ENCODE measurements around the gene KNL1.

KNL1 gene

GRCh38 chr15:40593588-40594428 lies at the start of gene KNL1:
KNL1 (plus strand) TSS chr15:40594249; CDS start chr15:40602932, 8,683 bp downstream.
- Mint-ChIP-seq H3K9me3 (no peaks in the 10 kb centered on the region), H3K27ac (peak within 1 kb of the TSS; percentile 97), H3K4me1 (peaks cover 41% of the 10 kb centered on the region), H3K27me3 (peaks cover 4% of the 10 kb centered on the region), H3K36me3 (peaks cover 9% of the 10 kb centered on the region), H3K4me3 (peak within 1 kb of the TSS; percentile 94)
- DNase-seq, result peak; percentile 92
- CTCF ChIA-PET, result interaction anchor here (1.2 kb wide), 1 partner anchor 74 kb away, joined by 6 read pairs; no protein-coding TSS in a partner anchor

- no peak for DNase-seq
- Mint-ChIP-seq H3K36me3 (peaks cover 9% of the 10 kb centered on the region), H3K4me3 (no peak overlapping the region), H3K9me3 (no peaks in the 10 kb centered on the region), H3K4me1 (peaks cover 4% of the 10 kb centered on the region), H3K27me3 (no peaks in the 10 kb centered on the region), H3K27ac (no peak overlapping the region)
- CTCF ChIA-PET, result no interaction called here
Observed at GRCh38 chr15:40545457-40545856, 48.6 kb upstream of the KNL1 start.

GRCh38 chr15:40548610-40549009 lies 45.4 kb upstream of the KNL1 start:
- CTCF ChIA-PET, result no interaction called here
- Mint-ChIP-seq H3K27ac (no peak overlapping the region), H3K27me3 (no peaks in the 10 kb centered on the region), H3K4me3 (no peak overlapping the region), H3K9me3 (no peaks in the 10 kb centered on the region), H3K4me1 (peaks cover 4% of the 10 kb centered on the region), H3K36me3 (peaks cover 19% of the 10 kb centered on the region)
- DNase-seq, result no peak

- Mint-ChIP-seq H3K27me3 (no peaks in the 10 kb centered on the region), H3K36me3 (peaks cover 24% of the 10 kb centered on the region), H3K4me3 (no peak overlapping the region), H3K9me3 (no peaks in the 10 kb centered on the region), H3K4me1 (no peaks in the 10 kb centered on the region), H3K27ac (no peak overlapping the region)
- CTCF ChIA-PET, result no interaction called here
- no peak for DNase-seq
Observed at GRCh38 chr15:40549894-40550293, 44.2 kb upstream of the KNL1 start.

GRCh38 chr15:40550341-40551037 lies 43.6 kb upstream of the KNL1 start:
- no peak overlapping the region for H3K4me3 Mint-ChIP-seq
- no peak overlapping the region for H3K27ac Mint-ChIP-seq
- no peaks in the 10 kb centered on the region for H3K9me3 Mint-ChIP-seq
- no peaks in the 10 kb centered on the region for H3K4me1 Mint-ChIP-seq
- no peak for DNase-seq
- no peaks in the 10 kb centered on the region for H3K27me3 Mint-ChIP-seq
- peaks cover 30% of the 10 kb centered on the region for H3K36me3 Mint-ChIP-seq
- CTCF ChIA-PET, result interaction anchor here (0.7 kb wide), 1 partner anchor 151 kb away, joined by 3 read pairs; no protein-coding TSS in a partner anchor

GRCh38 chr15:40554161-40554525 lies 39.9 kb upstream of the KNL1 start:
- peaks cover 4% of the 10 kb centered on the region for H3K4me1 Mint-ChIP-seq
- CTCF ChIA-PET, result no interaction called here
- no peaks in the 10 kb centered on the region for H3K9me3 Mint-ChIP-seq
- H3K36me3 Mint-ChIP-seq, result peaks cover 49% of the 10 kb centered on the region
- H3K4me3 Mint-ChIP-seq, result no peak overlapping the region
- H3K27me3 Mint-ChIP-seq, result no peaks in the 10 kb centered on the region
- DNase-seq, result no peak
- H3K27ac Mint-ChIP-seq, result no peak overlapping the region

- Mint-ChIP-seq H3K36me3 (peaks cover 48% of the 10 kb centered on the region), H3K9me3 (no peaks in the 10 kb centered on the region)
Observed at GRCh38 chr15:40555876-40556275, 38.2 kb upstream of the KNL1 start.

GRCh38 chr15:40558952-40559742 lies 34.9 kb upstream of the KNL1 start:
- peaks cover 34% of the 10 kb centered on the region for H3K4me1 Mint-ChIP-seq
- DNase-seq, result no peak
- CTCF ChIA-PET, result no interaction called here
- no peaks in the 10 kb centered on the region for H3K9me3 Mint-ChIP-seq
- peaks cover 44% of the 10 kb centered on the region for H3K36me3 Mint-ChIP-seq
- no peak overlapping the region for H3K4me3 Mint-ChIP-seq
- no peak overlapping the region for H3K27ac Mint-ChIP-seq
- H3K27me3 Mint-ChIP-seq, result no peaks in the 10 kb centered on the region

More at GRCh38 chr15:40555876-40556275, 38.2 kb upstream of the KNL1 start:
- peaks cover 14% of the 10 kb centered on the region for H3K4me1 Mint-ChIP-seq
- DNase-seq, result no peak
- no peaks in the 10 kb centered on the region for H3K27me3 Mint-ChIP-seq
- H3K4me3 Mint-ChIP-seq, result no peak overlapping the region
- CTCF ChIA-PET, result no interaction called here
- H3K27ac Mint-ChIP-seq, result no peak overlapping the region

- no peak for DNase-seq
- Mint-ChIP-seq H3K27me3 (peaks cover 18% of the 10 kb centered on the region), H3K4me3 (peak overlapping the region; percentile 18), H3K4me1 (peaks cover 57% of the 10 kb centered on the region), H3K9me3 (no peaks in the 10 kb centered on the region), H3K27ac (no peak overlapping the region), H3K36me3 (peaks cover 17% of the 10 kb centered on the region)
- CTCF ChIA-PET, result no interaction called here
Observed at GRCh38 chr15:40562691-40563090, 31.4 kb upstream of the KNL1 start.

GRCh38 chr15:40563426-40563825 lies 30.6 kb upstream of the KNL1 start:
- no peak for DNase-seq
- Mint-ChIP-seq H3K4me1 (peaks cover 59% of the 10 kb centered on the region), H3K27ac (no peak overlapping the region), H3K9me3 (no peaks in the 10 kb centered on the region), H3K36me3 (peaks cover 15% of the 10 kb centered on the region), H3K4me3 (peak overlapping the region; percentile 57), H3K27me3 (peaks cover 18% of the 10 kb centered on the region)
- CTCF ChIA-PET, result no interaction called here

GRCh38 chr15:40564591-40565332 lies 29.3 kb upstream of the KNL1 start, which contains the start of gene CCDC32:
CCDC32 (minus strand) TSS chr15:40565042; CDS start chr15:40563015, 2,027 bp downstream.
- H3K4me1 Mint-ChIP-seq, result peaks cover 60% of the 10 kb centered on the region
- H3K4me3 Mint-ChIP-seq, result peak within 1 kb of the TSS; percentile 96
- CTCF ChIA-PET, result interaction anchor here (1.0 to 1.4 kb wide), 2 partner anchors 11 to 218 kb away, joined by 3 to 4 read pairs; no protein-coding TSS in a partner anchor
- peak within 1 kb of the TSS; percentile 95 for H3K27ac Mint-ChIP-seq
- no peaks in the 10 kb centered on the region for H3K9me3 Mint-ChIP-seq
- H3K27me3 Mint-ChIP-seq, result peaks cover 18% of the 10 kb centered on the region
- peak; percentile 98 for DNase-seq
- H3K36me3 Mint-ChIP-seq, result peaks cover 10% of the 10 kb centered on the region

- CTCF ChIA-PET, result interaction anchor here (1.0 to 1.4 kb wide), 2 partner anchors 10 to 217 kb away, joined by 3 to 4 read pairs; no protein-coding TSS in a partner anchor
- Mint-ChIP-seq H3K4me1 (peaks cover 62% of the 10 kb centered on the region), H3K27ac (peak overlapping the region; percentile 95), H3K36me3 (peaks cover 5% of the 10 kb centered on the region), H3K27me3 (peaks cover 18% of the 10 kb centered on the region), H3K4me3 (peak overlapping the region; percentile 96), H3K9me3 (no peaks in the 10 kb centered on the region)
- no peak for DNase-seq
Observed at GRCh38 chr15:40565333-40566238, 28.5 kb upstream of the KNL1 start.

- peak overlapping the region; percentile 37 for H3K27ac Mint-ChIP-seq
- no peak overlapping the region for H3K4me3 Mint-ChIP-seq
- H3K27me3 Mint-ChIP-seq, result peaks cover 18% of the 10 kb centered on the region
- peaks cover 63% of the 10 kb centered on the region for H3K4me1 Mint-ChIP-seq
- H3K9me3 Mint-ChIP-seq, result no peaks in the 10 kb centered on the region
- CTCF ChIA-PET, result interaction anchor here (1.2 kb wide), 2 partner anchors 24 to 47 kb away, joined by 3 read pairs; no protein-coding TSS in a partner anchor
- H3K36me3 Mint-ChIP-seq, result no peaks in the 10 kb centered on the region
- DNase-seq, result no peak
Observed at GRCh38 chr15:40567111-40567510, 26.9 kb upstream of the KNL1 start.

Measured in activated naive CD4-positive, alpha-beta T cell treated with anti-CD3 and anti-CD28 coated beads, Interleukin-2, amount 10 ng/mL, durations not matched to agents 7 days and 5 days (primary cell).